ENCODE measurements around the gene SFTPD.

GRCh38 chr10:79982362-79982800 is 33.5 kb upstream of the SFTPD start:
- TF ChIP-seq CTCF (IDR thresholded peaks at IDR 0.05; ENCODE audit: borderline replicate concordance, extremely low read depth, low read length, poor library complexity, severe bottlenecking) (no peak), EZH2 (IDR thresholded peaks at IDR 0.05; ENCODE audit: borderline replicate concordance, low read depth, low read length, severe bottlenecking) (no peak)

Measured in DND-41 (cell line).